HG03175 (cell line): ENCODE measurements around the gene HLA-DPB1.

Source experiments
- ATAC-seq: cut with Tn5 transposase; IDR thresholded peaks from one replicate; pipeline ENCODE4 v1.9.1; 2021; ENCODE audit warnings: mild to moderate bottlenecking, moderate library complexity; ENCODE audit not compliant: unreplicated experiment

Gene HLA-DPB1

GRCh38 chr6:33070909-33071308 is 4.9 kb upstream of the HLA-DPB1 start:
- ATAC-seq: no peak

GRCh38 chr6:33071569-33071968 is 4.2 kb upstream of the HLA-DPB1 start:
- no peak for ATAC-seq

GRCh38 chr6:33072508-33073100 is 3.2 kb upstream of the HLA-DPB1 start:
- no peak for ATAC-seq

GRCh38 chr6:33073431-33073871 is 2.3 kb upstream of the HLA-DPB1 start, which contains the start of gene HLA-DPA1:
Gene HLA-DPA1 (minus strand): TSS chr6:33073649.
- ATAC-seq: peak; percentile 78

- no peak for ATAC-seq
Measured at GRCh38 chr6:33075208-33075567, 602 bp upstream of the HLA-DPB1 start.

GRCh38 chr6:33076406-33076934 is 680 bp downstream of the HLA-DPB1 start:
- no peak for ATAC-seq

GRCh38 chr6:33077908-33078307 is 2.1 kb downstream of the HLA-DPB1 start:
- no peak for ATAC-seq

- ATAC-seq: no peak
Measured at GRCh38 chr6:33078442-33078841, 2.7 kb downstream of the HLA-DPB1 start.

- ATAC-seq: no peak
Measured at GRCh38 chr6:33078919-33079521, 3.2 kb downstream of the HLA-DPB1 start.

- no peak for ATAC-seq
Measured at GRCh38 chr6:33079580-33079979, 3.8 kb downstream of the HLA-DPB1 start.

GRCh38 chr6:33080127-33081089 is 4.6 kb downstream of the HLA-DPB1 start:
- no peak for ATAC-seq

- no peak for ATAC-seq
Measured at GRCh38 chr6:33081098-33081824, 5.5 kb downstream of the HLA-DPB1 start.

GRCh38 chr6:33082702-33083101 is 6.9 kb downstream of the HLA-DPB1 start:
- no peak for ATAC-seq

- no peak for ATAC-seq
Measured at GRCh38 chr6:33085627-33086026, 9.8 kb downstream of the HLA-DPB1 start.

- ATAC-seq: no peak
Measured at GRCh38 chr6:33088258-33088930, 12.6 kb downstream of the HLA-DPB1 start.

- ATAC-seq: no peak
Measured at GRCh38 chr6:33088931-33089620, 13.3 kb downstream of the HLA-DPB1 start.

GRCh38 chr6:33091957-33092356 is 16.2 kb downstream of the HLA-DPB1 start:
- ATAC-seq: no peak

GRCh38 chr6:33092385-33092784 is 16.6 kb downstream of the HLA-DPB1 start:
- no peak for ATAC-seq

GRCh38 chr6:33093855-33094254 is 18.1 kb downstream of the HLA-DPB1 start:
- no peak for ATAC-seq

- no peak for ATAC-seq
Measured at GRCh38 chr6:33095681-33096080, 19.9 kb downstream of the HLA-DPB1 start.
